MG63 (cell line): ENCODE results near the gene GLOD4. TPM values are rescaled to one million over a fixed set of nuclear protein-coding genes. Genes with fewer than 3 reads are reported as not detected.

ENCODE experiments used
- DNase-seq: peaks from one replicate; pipeline ENCODE4 v3.0.0-alpha.2; 2020
- H3K27me3 ChIP-seq: fragments of 250-450 bp; sonication (Bioruptor Pico); 2 replicates; pipeline ENCODE4 v1.5.1; 2020; ENCODE audit warnings: mild to moderate bottlenecking, moderate library complexity
- H3K36me3 ChIP-seq: fragments of 250-450 bp; sonication (Bioruptor Pico); 2 replicates; pipeline ENCODE4 v1.5.1; 2020; ENCODE audit warnings: mild to moderate bottlenecking, moderate library complexity
- H3K4me3 ChIP-seq: fragments of 250-450 bp; sonication (Bioruptor Pico); 2 replicates; pipeline ENCODE4 v1.5.1; 2020; ENCODE audit warnings: mild to moderate bottlenecking, moderate library complexity
- H3K9me3 ChIP-seq: fragments of 250-450 bp; sonication (Bioruptor Pico); 2 replicates; pipeline ENCODE4 v1.5.1; 2020; ENCODE audit warnings: mild to moderate bottlenecking, moderate library complexity
- total RNA-seq: library from RNA; depleted of rRNA; stranded (reverse); fragments of >200 nt; shearing (Covaris generic); gene quantifications from 2 replicates; pipeline ENCODE4 v1.2.3, GENCODE V29; 2014; ENCODE audit warnings: low replicate concordance; rRNA removed

The GLOD4 gene
- total RNA-seq, 1 experiment from 2014 or later, result 25.9 TPM

GRCh38 chr17:733743-734142, 48.3 kb downstream of the GLOD4 start:
- no peak for DNase-seq
- H3K4me3 ChIP-seq, result peak overlapping the region; percentile 62
- no peaks in the 10 kb centered on the region for H3K27me3 ChIP-seq
- no peaks in the 10 kb centered on the region for H3K9me3 ChIP-seq
- H3K36me3 ChIP-seq, result peaks cover 17% of the 10 kb centered on the region; the same call in 1 of the 2 replicates

- DNase-seq, result peak; percentile 40
- Histone ChIP-seq H3K4me3 (peak overlapping the region; percentile 62), H3K27me3 (no peaks in the 10 kb centered on the region), H3K36me3 (peaks cover 11% of the 10 kb centered on the region; the same call in 1 of the 2 replicates), H3K9me3 (no peaks in the 10 kb centered on the region)
Observed at GRCh38 chr17:732902-733720, 49.0 kb downstream of the GLOD4 start.

GRCh38 chr17:732067-732901, 49.8 kb downstream of the GLOD4 start, which contains the start of gene TLCD3A:
Gene TLCD3A (plus strand): TSS chr17:732596. CDS start chr17:732648, 52 bp downstream.
- Histone ChIP-seq H3K4me3 (peak within 1 kb of the TSS; percentile 62), H3K9me3 (no peaks in the 10 kb centered on the region), H3K36me3 (peaks cover 8% of the 10 kb centered on the region; the same call in 1 of the 2 replicates), H3K27me3 (no peaks in the 10 kb centered on the region)
- peak; percentile 78 for DNase-seq

- Histone ChIP-seq H3K36me3 (peaks cover 7% of the 10 kb centered on the region; the same call in 1 of the 2 replicates), H3K27me3 (no peaks in the 10 kb centered on the region), H3K9me3 (no peaks in the 10 kb centered on the region), H3K4me3 (peak overlapping the region; percentile 62)
- no peak for DNase-seq
Observed at GRCh38 chr17:731644-732066, 50.4 kb downstream of the GLOD4 start.

- Histone ChIP-seq H3K27me3 (no peaks in the 10 kb centered on the region), H3K36me3 (no peaks in the 10 kb centered on the region), H3K9me3 (no peaks in the 10 kb centered on the region), H3K4me3 (no peak overlapping the region)
- no peak for DNase-seq
Observed at GRCh38 chr17:728911-729310, 53.2 kb downstream of the GLOD4 start.

- H3K9me3 ChIP-seq, result no peaks in the 10 kb centered on the region
- no peaks in the 10 kb centered on the region for H3K27me3 ChIP-seq
- no peak for DNase-seq
- H3K4me3 ChIP-seq, result no peak overlapping the region
- H3K36me3 ChIP-seq, result no peaks in the 10 kb centered on the region
Observed at GRCh38 chr17:726271-726919, 55.7 kb downstream of the GLOD4 start.

- no peak overlapping the region for H3K4me3 ChIP-seq
- no peak for DNase-seq
- no peaks in the 10 kb centered on the region for H3K27me3 ChIP-seq
- no peaks in the 10 kb centered on the region for H3K36me3 ChIP-seq
- no peaks in the 10 kb centered on the region for H3K9me3 ChIP-seq
Observed at GRCh38 chr17:725746-726145, 56.3 kb downstream of the GLOD4 start.

GRCh38 chr17:725084-725483, 57.0 kb downstream of the GLOD4 start:
- Histone ChIP-seq H3K9me3 (no peaks in the 10 kb centered on the region), H3K4me3 (no peak overlapping the region), H3K27me3 (no peaks in the 10 kb centered on the region), H3K36me3 (no peaks in the 10 kb centered on the region)
- DNase-seq, result no peak

- Histone ChIP-seq H3K36me3 (no peaks in the 10 kb centered on the region), H3K27me3 (no peaks in the 10 kb centered on the region), H3K4me3 (no peak overlapping the region), H3K9me3 (no peaks in the 10 kb centered on the region)
- no peak for DNase-seq
Observed at GRCh38 chr17:721540-721937, 60.5 kb downstream of the GLOD4 start.

- DNase-seq, result no peak
- Histone ChIP-seq H3K27me3 (no peaks in the 10 kb centered on the region), H3K9me3 (no peaks in the 10 kb centered on the region), H3K36me3 (no peaks in the 10 kb centered on the region), H3K4me3 (no peak overlapping the region)
Observed at GRCh38 chr17:720706-721539, 61.2 kb downstream of the GLOD4 start.

- H3K4me3 ChIP-seq, result no peak overlapping the region
- no peaks in the 10 kb centered on the region for H3K27me3 ChIP-seq
- no peaks in the 10 kb centered on the region for H3K9me3 ChIP-seq
- H3K36me3 ChIP-seq, result no peaks in the 10 kb centered on the region
- DNase-seq, result no peak
Observed at GRCh38 chr17:718075-718474, 64.0 kb downstream of the GLOD4 start.

Other genes starting within 250 kb of the GLOD4 start
- 5.1 and 6.9 TPM in 2 replicates for gene VPS53, start 67.4 kb downstream of the GLOD4 start, total RNA-seq
- 5.7 and 6.7 TPM in 2 replicates for gene TLCD3A, start 49.7 kb downstream of the GLOD4 start, total RNA-seq
- 14.1 and 21.3 TPM in 2 replicates for gene GEMIN4, start 30.0 kb downstream of the GLOD4 start, total RNA-seq
- 11.1 and 21.8 TPM in 2 replicates for gene MRM3, start 73 bp upstream of the GLOD4 start, total RNA-seq
- gene NXN, start 197.5 kb upstream of the GLOD4 start, total RNA-seq, result 95.7 and 100 TPM in 2 replicates
- gene TIMM22, start 214.8 kb upstream of the GLOD4 start, total RNA-seq, result 16.0 and 22.8 TPM in 2 replicates